ENCODE data around the gene TCTN2.

TCTN2 gene

GRCh38 chr12:123686636-123687190 is 15.8 kb downstream of the TCTN2 start:
- no peak for DNase-seq (ENCODE audit: low read depth in 2 of 2)

GRCh38 chr12:123690191-123690840 is 19.4 kb downstream of the TCTN2 start:
- DNase-seq (ENCODE audit: low read depth in 2 of 2) = no peak

GRCh38 chr12:123696207-123696606 is 25.3 kb downstream of the TCTN2 start:
- no peak for DNase-seq (ENCODE audit: low read depth in 2 of 2)

- no peak for DNase-seq (ENCODE audit: low read depth in 2 of 2)
Measured at GRCh38 chr12:123696646-123697045, 25.7 kb downstream of the TCTN2 start.

- DNase-seq (ENCODE audit: low read depth in 2 of 2) = no peak
Measured at GRCh38 chr12:123705935-123706334, 35.0 kb downstream of the TCTN2 start.

GRCh38 chr12:123707466-123707865 is 36.6 kb downstream of the TCTN2 start:
- no peak for DNase-seq (ENCODE audit: low read depth in 2 of 2)

- DNase-seq (ENCODE audit: low read depth in 2 of 2) = no peak
Measured at GRCh38 chr12:123712780-123713319, 41.9 kb downstream of the TCTN2 start.

- no peak for DNase-seq (ENCODE audit: low read depth in 2 of 2)
Measured at GRCh38 chr12:123713398-123713797, 42.5 kb downstream of the TCTN2 start.

- peak; percentile 32 to 53 for DNase-seq (ENCODE audit: low read depth in 2 of 2)
Measured at GRCh38 chr12:123713823-123714585, 43.1 kb downstream of the TCTN2 start.

- DNase-seq (ENCODE audit: low read depth in 2 of 2) = no peak
Measured at GRCh38 chr12:123715195-123715594, 44.3 kb downstream of the TCTN2 start.

- no peak for DNase-seq (ENCODE audit: low read depth in 2 of 2)
Measured at GRCh38 chr12:123717350-123717749, 46.4 kb downstream of the TCTN2 start.

- DNase-seq (ENCODE audit: low read depth in 2 of 2) = no peak
Measured at GRCh38 chr12:123720141-123720814, 49.4 kb downstream of the TCTN2 start.

- DNase-seq (ENCODE audit: low read depth in 2 of 2) = no peak
Measured at GRCh38 chr12:123721245-123721644, 50.3 kb downstream of the TCTN2 start.

GRCh38 chr12:123723011-123723410 is 52.1 kb downstream of the TCTN2 start:
- no peak for DNase-seq (ENCODE audit: low read depth in 2 of 2)

- no peak for DNase-seq (ENCODE audit: low read depth in 2 of 2)
Measured at GRCh38 chr12:123723765-123724164, 52.9 kb downstream of the TCTN2 start.

- no peak for DNase-seq (ENCODE audit: low read depth in 2 of 2)
Measured at GRCh38 chr12:123726244-123726643, 55.3 kb downstream of the TCTN2 start.

GRCh38 chr12:123726962-123727361 is 56.0 kb downstream of the TCTN2 start:
- DNase-seq (ENCODE audit: low read depth in 2 of 2) = no peak

GRCh38 chr12:123727878-123728277 is 57.0 kb downstream of the TCTN2 start:
- no peak for DNase-seq (ENCODE audit: low read depth in 2 of 2)

GRCh38 chr12:123731596-123731995 is 60.7 kb downstream of the TCTN2 start:
- DNase-seq (ENCODE audit: low read depth in 2 of 2) = no peak

GRCh38 chr12:123732251-123732650 is 61.3 kb downstream of the TCTN2 start:
- no peak for DNase-seq (ENCODE audit: low read depth in 2 of 2)

GRCh38 chr12:123733229-123733628 is 62.3 kb downstream of the TCTN2 start:
- no peak for DNase-seq (ENCODE audit: low read depth in 2 of 2)

GRCh38 chr12:123734268-123734667 is 63.4 kb downstream of the TCTN2 start:
- DNase-seq (ENCODE audit: low read depth in 2 of 2) = no peak
